ENCODE data around the gene RGS11. TPM values are rescaled to one million over a fixed set of nuclear protein-coding genes. Genes with fewer than 3 reads are reported as not detected.

RGS11 gene
- polyA plus RNA-seq, 1 donor from 2014 or later = 3.5 TPM

DNA sequence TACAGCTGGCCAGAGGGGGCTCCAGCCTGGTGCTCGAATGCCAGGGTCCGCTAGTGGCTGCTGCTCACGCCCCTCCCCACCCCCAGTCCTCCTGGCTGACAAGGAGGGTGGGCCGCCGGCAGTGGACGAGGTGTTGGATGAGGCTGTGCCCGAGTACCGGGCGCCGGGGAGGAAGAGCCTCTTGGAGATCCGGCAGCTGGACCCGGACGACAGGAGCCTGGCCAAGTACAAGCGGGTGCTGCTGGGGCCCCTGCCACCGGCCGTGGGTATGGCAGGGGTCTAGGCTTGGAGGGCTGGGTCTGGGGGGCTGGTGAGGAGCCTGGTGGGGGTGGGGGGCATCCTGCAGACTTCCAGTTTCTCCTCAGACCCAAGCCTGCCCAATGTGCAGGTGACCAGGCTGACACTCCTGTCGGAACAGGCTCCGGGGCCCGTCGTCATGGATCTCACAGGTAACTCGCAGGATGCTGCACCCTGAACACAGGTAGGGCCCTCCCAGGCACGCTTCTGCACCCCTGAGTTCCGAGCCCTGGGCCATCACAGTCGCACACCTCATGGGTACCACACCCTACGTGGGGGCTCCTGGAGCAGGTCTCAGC lies 6.0 kb upstream of the RGS11 start:
- TF ChIP-seq MXI1 (conservative IDR thresholded peaks at IDR 0.05; ENCODE audit: poor library complexity, severe bottlenecking) (no peak), EZH2 (IDR thresholded peaks at IDR 0.05; ENCODE audit: borderline replicate concordance, insufficient read depth, low read length, poor library complexity, severe bottlenecking) (no peak), RAD21 (conservative IDR thresholded peaks at IDR 0.05) (no peak), POLR2AphosphoS5 (IDR thresholded peaks at IDR 0.05) (no peak), TAF1 (IDR thresholded peaks at IDR 0.05; ENCODE audit: low read depth) (no peak)
- TF ChIP-seq, protein P1, sequence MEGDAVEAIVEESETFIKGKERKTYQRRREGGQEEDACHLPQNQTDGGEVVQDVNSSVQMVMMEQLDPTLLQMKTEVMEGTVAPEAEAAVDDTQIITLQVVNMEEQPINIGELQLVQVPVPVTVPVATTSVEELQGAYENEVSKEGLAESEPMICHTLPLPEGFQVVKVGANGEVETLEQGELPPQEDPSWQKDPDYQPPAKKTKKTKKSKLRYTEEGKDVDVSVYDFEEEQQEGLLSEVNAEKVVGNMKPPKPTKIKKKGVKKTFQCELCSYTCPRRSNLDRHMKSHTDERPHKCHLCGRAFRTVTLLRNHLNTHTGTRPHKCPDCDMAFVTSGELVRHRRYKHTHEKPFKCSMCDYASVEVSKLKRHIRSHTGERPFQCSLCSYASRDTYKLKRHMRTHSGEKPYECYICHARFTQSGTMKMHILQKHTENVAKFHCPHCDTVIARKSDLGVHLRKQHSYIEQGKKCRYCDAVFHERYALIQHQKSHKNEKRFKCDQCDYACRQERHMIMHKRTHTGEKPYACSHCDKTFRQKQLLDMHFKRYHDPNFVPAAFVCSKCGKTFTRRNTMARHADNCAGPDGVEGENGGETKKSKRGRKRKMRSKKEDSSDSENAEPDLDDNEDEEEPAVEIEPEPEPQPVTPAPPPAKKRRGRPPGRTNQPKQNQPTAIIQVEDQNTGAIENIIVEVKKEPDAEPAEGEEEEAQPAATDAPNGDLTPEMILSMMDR (IDR thresholded peaks at IDR 0.05; ENCODE audit: poor library complexity, severe bottlenecking) = no peak
- peak overlapping the region; percentile 86 for H3K4me3 ChIP-seq (ENCODE audit: low read length)
- H3K27me3 ChIP-seq (ENCODE audit: insufficient read depth, low read depth, low read length) = peaks cover 12% of the 10 kb centered on the region
- no peaks in the 10 kb centered on the region for H3K9me3 ChIP-seq (ENCODE audit: low read length)
- no peaks in the 10 kb centered on the region for H3K9me2 ChIP-seq (ENCODE audit: insufficient read depth, low read length)
- H3F3A ChIP-seq (ENCODE audit: insufficient read depth, low read length, poor library complexity, severe bottlenecking) = no peaks in the 10 kb centered on the region
- no peaks in the 10 kb centered on the region for H4K20me1 ChIP-seq (ENCODE audit: insufficient read depth)
- no peak overlapping the region for H3K27ac ChIP-seq (ENCODE audit: low read length)
- peak overlapping the region; percentile 82 for H3K9ac ChIP-seq (ENCODE audit: low read length)
- H3K79me2 ChIP-seq (replicated peaks; ENCODE audit: insufficient read depth, low read length) = no peaks in the 10 kb centered on the region
- no peak overlapping the region for H3K4me2 ChIP-seq (ENCODE audit: low read length)
- H3K36me3 ChIP-seq (ENCODE audit: insufficient read depth, low read length) = peaks cover 4% of the 10 kb centered on the region
- no peak overlapping the region for H2AFZ ChIP-seq (ENCODE audit: low read depth, low read length)

DNA sequence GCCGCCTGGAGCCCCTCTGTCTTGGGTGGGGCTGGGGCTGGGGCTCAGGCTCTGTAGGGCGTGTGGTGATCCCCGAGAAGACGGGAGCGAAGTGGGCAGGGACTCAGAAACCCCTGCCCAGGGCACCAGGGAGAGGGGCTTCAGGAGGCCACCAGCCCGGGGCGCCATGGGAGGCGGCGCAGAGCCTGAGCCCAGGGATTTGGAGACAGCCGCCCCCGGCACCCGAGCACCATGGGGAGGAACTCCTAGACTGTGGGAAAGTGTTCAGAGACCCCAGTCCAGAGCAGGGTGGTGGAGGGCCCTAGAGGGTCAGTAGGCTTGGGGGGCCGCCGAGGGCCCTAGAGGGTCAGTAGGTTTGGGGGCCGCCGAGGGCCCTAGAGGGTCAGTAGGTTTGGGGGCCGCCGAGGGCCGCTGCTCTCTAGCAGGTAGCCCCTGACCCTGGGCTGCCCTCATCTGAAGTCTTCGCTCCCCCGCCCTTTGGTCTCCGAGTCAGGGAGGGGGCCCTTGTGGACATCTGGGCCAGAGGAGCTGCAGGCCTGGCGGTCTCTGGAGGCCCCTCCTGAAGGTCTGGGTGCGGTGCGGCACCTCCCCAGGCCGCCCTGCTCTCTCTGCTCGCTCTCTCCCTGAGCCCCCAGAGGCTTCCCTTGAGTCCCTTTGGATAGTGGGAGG lies 5.4 kb upstream of the RGS11 start:
- H3F3A ChIP-seq (ENCODE audit: insufficient read depth, low read length, poor library complexity, severe bottlenecking) = no peaks in the 10 kb centered on the region
- no peaks in the 10 kb centered on the region for H4K20me1 ChIP-seq (ENCODE audit: insufficient read depth)
- H3K9me3 ChIP-seq (ENCODE audit: low read length) = no peaks in the 10 kb centered on the region
- no peak overlapping the region for H3K27ac ChIP-seq (ENCODE audit: low read length)
- no peaks in the 10 kb centered on the region for H3K9me2 ChIP-seq (ENCODE audit: insufficient read depth, low read length)
- H3K27me3 ChIP-seq (ENCODE audit: insufficient read depth, low read depth, low read length) = peaks cover 17% of the 10 kb centered on the region
- peak overlapping the region; percentile 78 for H3K4me2 ChIP-seq (ENCODE audit: low read length)
- TF ChIP-seq SMC3 (conservative IDR thresholded peaks at IDR 0.05; ENCODE audit: poor library complexity) (no peak), TAF1 (IDR thresholded peaks at IDR 0.05; ENCODE audit: low read depth) (no peak), EZH2 (IDR thresholded peaks at IDR 0.05; ENCODE audit: borderline replicate concordance, insufficient read depth, low read length, poor library complexity, severe bottlenecking) (no peak)
- peak overlapping the region; percentile 56 for H2AFZ ChIP-seq (ENCODE audit: low read depth, low read length)
- H3K4me3 ChIP-seq (ENCODE audit: low read length) = peak overlapping the region; percentile 86
- no peaks in the 10 kb centered on the region for H3K79me2 ChIP-seq (replicated peaks; ENCODE audit: insufficient read depth, low read length)
- no peaks in the 10 kb centered on the region for H3K36me3 ChIP-seq (ENCODE audit: insufficient read depth, low read length)
- H3K9ac ChIP-seq (ENCODE audit: low read length) = peak overlapping the region; percentile 82

DNA sequence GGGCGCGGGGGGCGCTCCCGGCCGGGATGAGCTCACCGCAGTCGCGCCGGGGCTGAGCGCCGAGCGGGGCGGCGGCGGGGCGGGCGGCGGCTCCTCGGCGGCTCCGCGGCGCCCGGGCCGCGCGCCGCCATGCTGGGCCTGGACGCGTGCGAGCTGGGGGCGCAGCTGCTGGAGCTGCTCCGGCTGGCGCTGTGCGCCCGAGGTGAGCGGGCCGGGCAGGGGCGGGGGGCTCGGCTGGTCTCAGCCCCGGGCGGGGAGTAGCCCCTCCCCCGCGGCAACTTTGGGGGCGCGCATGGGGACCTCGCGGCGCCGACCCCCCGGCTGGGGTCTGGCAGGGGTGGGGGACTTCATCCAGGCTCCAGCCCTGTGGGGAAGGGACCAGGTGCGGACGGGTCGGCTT lies 4.8 kb upstream of the RGS11 start, which contains the start of gene ARHGDIG:
ARHGDIG (plus strand) TSS at position 40 of the 400 bp plus-strand sequence; CDS start at position 130, 90 bp downstream.
- Histone ChIP-seq H3F3A (ENCODE audit: insufficient read depth, low read length, poor library complexity, severe bottlenecking) (no peaks in the 10 kb centered on the region), H3K9me3 (ENCODE audit: low read length) (no peaks in the 10 kb centered on the region), H3K9ac (ENCODE audit: low read length) (peak within 1 kb of the TSS; percentile 82), H3K79me2 (replicated peaks; ENCODE audit: insufficient read depth, low read length) (no peaks in the 10 kb centered on the region), H2AFZ (ENCODE audit: low read depth, low read length) (peak within 1 kb of the TSS; percentile 56), H3K4me2 (ENCODE audit: low read length) (peak within 1 kb of the TSS; percentile 78), H3K9me2 (ENCODE audit: insufficient read depth, low read length) (no peaks in the 10 kb centered on the region), H3K4me3 (ENCODE audit: low read length) (peak within 1 kb of the TSS; percentile 86), H4K20me1 (ENCODE audit: insufficient read depth) (no peaks in the 10 kb centered on the region), H3K27me3 (ENCODE audit: insufficient read depth, low read depth, low read length) (peaks cover 20% of the 10 kb centered on the region), H3K27ac (ENCODE audit: low read length) (no peak within 1 kb of the TSS), H3K36me3 (ENCODE audit: insufficient read depth, low read length) (no peaks in the 10 kb centered on the region)
- TF ChIP-seq MXI1 (conservative IDR thresholded peaks at IDR 0.05; ENCODE audit: poor library complexity, severe bottlenecking) (peak; percentile 64), RAD21 (conservative IDR thresholded peaks at IDR 0.05) (no peak)

Data from neural cell (in vitro differentiated cells).